ENCODE data around the gene PTGFRN.

DNA sequence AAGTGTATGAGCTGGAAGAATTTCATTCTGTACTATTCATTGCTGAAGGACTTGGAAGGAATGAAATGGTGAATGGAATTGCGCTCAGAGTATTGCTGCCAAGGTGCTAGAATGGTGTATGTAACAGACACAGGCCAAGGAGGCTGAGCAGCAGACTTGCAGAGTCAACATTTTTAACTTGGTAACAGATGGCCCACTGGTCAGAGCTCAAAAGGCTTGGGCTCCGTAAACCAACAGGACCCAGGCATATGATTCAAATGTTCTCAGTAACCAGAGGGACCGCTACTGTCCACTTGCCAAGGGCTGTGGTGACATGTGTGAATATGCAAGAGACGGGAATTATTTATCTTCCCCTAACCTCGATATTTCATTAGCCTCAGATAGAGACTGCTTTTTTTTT lies 28.8 kb upstream of the PTGFRN start:
- TF ChIP-seq POLR2A (IDR thresholded peaks at IDR 0.05) (no peak), EP300 (IDR thresholded peaks at IDR 0.05) (no peak)
- TF ChIP-seq, protein P1, sequence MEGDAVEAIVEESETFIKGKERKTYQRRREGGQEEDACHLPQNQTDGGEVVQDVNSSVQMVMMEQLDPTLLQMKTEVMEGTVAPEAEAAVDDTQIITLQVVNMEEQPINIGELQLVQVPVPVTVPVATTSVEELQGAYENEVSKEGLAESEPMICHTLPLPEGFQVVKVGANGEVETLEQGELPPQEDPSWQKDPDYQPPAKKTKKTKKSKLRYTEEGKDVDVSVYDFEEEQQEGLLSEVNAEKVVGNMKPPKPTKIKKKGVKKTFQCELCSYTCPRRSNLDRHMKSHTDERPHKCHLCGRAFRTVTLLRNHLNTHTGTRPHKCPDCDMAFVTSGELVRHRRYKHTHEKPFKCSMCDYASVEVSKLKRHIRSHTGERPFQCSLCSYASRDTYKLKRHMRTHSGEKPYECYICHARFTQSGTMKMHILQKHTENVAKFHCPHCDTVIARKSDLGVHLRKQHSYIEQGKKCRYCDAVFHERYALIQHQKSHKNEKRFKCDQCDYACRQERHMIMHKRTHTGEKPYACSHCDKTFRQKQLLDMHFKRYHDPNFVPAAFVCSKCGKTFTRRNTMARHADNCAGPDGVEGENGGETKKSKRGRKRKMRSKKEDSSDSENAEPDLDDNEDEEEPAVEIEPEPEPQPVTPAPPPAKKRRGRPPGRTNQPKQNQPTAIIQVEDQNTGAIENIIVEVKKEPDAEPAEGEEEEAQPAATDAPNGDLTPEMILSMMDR (IDR thresholded peaks at IDR 0.05), result no peak
